GM19438 (cell line): ENCODE data around the gene BNIP1.

ENCODE experiments used
- ATAC-seq: cut with Tn5 transposase; IDR thresholded peaks from one replicate; pipeline ENCODE4 v1.9.1; 2021; ENCODE audit warnings: low read depth; ENCODE audit not compliant: unreplicated experiment

Gene BNIP1

DNA sequence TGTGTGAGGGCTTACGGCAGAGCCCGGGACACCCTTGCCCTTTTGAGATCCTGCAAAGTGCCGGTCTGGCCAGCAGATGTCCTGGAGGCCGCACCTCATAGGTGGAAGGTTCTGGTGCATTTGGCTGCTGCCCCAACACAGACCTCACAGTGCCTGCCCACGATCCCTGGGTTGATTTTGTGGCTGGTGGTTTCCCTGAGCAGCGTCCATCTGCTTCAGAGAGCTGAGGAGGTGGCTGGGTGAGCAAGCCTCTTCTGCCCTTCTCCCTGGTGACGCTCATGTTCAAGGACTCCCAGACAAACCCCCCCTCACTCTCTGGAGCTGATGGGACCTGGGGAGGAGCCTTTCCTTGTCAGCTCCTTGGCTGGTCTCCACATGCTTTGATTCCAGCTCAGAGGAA lies 18.9 kb downstream of the BNIP1 start:
- ATAC-seq, result no peak

GRCh38 chr5:173165177-173166016 lies 21.1 kb downstream of the BNIP1 start:
- no peak for ATAC-seq

- no peak for ATAC-seq
Observed at GRCh38 chr5:173172166-173172565, 27.8 kb downstream of the BNIP1 start.

DNA sequence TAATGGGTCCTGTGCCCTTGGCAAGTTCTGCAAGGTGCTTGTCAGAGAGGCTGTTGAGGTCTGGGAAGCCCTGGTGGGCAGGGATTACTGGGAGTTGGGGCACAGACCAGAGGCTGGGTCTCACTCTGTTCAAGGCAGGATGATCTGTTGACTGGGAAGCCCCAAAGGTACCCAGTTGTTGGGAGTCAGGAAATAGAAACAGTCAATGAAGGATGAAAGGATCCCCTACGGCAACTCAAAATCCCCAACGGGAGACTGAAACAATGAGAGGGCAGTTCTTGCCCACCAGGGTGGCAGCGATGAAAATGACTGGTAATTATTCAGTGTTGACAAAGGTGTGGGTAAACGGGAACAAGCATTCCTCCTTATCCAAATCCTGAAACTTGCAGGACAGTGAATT lies 31.2 kb downstream of the BNIP1 start:
- no peak for ATAC-seq

DNA sequence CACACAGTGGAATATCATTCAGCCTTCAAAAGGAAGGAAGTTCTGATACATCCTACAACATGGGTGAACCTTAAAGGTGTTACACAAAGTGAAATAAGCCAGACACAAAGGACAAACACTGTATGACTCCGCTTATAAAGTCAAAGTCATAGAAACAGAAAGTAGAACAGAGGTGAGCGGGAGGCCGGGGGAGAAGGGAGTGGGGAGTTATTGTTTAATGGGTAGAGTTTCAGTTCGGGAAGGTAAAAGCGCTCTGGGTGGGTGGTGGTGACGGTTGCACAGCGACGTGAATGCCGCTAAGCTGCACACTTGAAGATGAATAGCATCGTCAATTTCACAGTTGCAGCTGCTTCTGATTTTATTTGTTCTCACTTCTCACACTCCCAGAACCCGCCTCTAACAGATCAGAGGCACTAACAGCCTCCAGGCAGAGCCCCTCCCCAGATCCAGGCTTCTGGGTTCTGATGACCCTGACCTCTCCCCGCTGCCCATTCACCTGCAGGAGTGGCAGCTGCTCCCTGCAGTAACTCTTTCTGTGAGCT lies 34.1 kb downstream of the BNIP1 start:
- no peak for ATAC-seq

- ATAC-seq, result no peak
Observed at GRCh38 chr5:173180331-173180730, 36.0 kb downstream of the BNIP1 start.

DNA sequence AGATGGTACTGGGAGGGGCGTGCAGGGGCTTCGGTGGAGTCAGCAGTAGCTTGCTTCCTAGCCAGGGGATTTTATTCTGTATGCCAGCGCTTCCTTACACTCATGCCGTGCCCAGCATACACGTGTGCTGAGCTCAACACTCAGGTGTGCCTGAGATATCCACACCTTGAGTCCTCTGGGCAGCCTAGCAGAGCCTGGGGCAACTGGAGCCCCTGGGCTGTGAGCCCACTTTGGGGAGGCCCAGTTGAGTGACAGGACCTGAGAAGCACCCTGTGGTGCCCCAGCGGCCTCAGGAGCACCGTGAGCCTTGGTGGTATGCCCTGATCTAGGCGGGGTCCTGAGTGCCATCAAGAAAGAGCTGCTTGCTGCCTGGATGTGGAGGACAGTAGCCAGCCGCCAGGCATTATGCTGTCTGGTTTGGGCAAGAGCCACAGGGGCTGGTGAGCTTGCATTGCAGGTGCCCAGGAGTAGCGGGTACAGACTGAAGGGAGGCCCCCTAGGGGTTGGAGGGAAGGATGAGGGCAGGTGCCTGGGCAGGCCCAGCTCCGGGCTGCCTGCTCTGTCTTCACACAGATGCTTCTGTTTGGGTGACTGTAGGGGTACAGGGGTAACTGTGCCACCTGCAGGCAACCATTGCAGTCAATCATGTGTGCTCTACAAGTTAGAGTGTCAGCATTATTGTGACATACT lies 42.9 kb downstream of the BNIP1 start:
- no peak for ATAC-seq

DNA sequence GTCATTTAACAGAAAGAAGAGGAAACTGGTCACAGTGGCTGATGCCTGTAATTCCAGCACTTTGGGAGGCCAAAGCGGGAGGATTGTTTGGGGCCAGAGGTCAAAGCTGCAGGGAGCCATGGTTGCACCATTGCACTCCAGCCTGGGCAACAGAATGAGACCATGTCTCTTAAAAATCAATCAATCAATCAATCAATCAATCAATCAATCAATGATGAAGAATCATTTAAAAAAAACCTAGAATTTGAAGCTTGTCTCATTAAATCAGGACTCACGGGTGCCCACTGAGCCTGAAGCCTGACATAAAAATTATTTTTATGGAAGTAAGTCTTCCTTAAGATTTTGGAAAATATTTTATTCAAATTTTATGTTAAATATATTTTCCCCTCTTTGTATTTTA lies 43.9 kb downstream of the BNIP1 start:
- ATAC-seq, result no peak

- ATAC-seq, result no peak
Observed at GRCh38 chr5:173191015-173191414, 46.7 kb downstream of the BNIP1 start.

DNA sequence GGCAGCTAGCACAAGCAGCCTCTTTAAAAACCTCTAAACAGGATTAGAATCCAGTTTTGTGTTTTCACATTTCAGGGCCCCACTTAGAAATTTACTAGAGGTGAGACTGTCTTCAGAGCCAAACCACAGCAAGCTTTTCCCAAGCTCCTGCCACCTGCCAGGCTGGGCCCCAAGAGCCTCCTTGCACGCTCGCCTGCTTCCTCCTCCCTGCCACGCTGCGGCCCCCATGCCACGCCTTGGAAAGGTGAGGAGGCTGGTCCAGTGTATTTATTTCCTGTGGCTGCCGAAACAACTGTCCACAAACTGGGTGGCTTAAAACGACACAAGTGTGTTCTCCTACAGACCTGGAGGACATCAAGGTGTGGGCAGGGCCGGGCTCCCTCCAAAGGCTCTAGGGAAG lies 47.2 kb downstream of the BNIP1 start:
- no peak for ATAC-seq

DNA sequence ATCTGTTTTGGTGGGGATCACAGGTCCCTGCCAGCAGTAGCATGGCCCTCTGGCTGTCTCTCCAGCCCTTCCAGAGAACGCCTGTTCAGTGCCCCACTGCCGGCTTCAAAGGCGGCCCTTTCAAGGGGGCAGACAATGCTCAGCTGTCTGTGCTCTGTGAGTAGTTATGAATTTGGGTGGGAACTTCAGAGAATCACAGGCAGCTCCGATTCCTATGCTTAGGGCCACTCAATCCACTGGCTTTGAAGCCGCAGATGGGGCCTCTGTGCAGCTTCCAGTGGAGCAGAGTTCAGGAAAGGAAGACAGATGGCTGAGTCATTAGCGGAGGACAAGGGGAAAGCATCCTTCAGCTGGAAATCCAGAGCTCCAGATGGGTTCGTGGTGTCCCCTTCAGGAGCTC lies 48.2 kb downstream of the BNIP1 start:
- no peak for ATAC-seq

- ATAC-seq, result no peak
Observed at GRCh38 chr5:173196133-173196952, 52.0 kb downstream of the BNIP1 start.

DNA sequence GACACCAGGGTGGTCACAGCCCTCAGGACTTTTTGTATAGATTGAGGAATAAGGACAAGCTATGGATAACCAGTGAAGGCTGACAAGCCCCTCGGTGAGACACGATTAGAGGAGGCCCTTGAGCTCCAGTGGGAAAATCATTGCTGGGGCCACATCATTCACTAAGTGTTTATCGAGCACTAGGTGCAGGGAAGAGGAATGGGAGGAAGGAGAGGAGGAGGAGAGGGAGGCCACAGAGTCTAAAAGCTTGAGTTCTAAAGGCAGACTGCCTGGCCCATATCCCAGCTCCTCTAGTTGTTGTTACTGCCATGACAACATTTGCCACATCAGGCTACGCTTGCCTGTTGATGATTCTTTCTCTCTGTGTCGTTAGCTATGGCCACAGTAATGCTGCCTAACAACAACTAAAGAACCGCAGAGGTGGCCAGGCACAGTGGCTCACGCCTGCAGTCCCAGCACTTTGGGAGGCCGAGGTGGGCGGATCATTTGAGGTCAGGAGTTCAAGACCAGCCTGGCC lies 53.1 kb downstream of the BNIP1 start:
- no peak for ATAC-seq

GRCh38 chr5:173198049-173198448 lies 53.7 kb downstream of the BNIP1 start:
- no peak for ATAC-seq

GRCh38 chr5:173200356-173200755 lies 56.0 kb downstream of the BNIP1 start:
- ATAC-seq, result no peak

DNA sequence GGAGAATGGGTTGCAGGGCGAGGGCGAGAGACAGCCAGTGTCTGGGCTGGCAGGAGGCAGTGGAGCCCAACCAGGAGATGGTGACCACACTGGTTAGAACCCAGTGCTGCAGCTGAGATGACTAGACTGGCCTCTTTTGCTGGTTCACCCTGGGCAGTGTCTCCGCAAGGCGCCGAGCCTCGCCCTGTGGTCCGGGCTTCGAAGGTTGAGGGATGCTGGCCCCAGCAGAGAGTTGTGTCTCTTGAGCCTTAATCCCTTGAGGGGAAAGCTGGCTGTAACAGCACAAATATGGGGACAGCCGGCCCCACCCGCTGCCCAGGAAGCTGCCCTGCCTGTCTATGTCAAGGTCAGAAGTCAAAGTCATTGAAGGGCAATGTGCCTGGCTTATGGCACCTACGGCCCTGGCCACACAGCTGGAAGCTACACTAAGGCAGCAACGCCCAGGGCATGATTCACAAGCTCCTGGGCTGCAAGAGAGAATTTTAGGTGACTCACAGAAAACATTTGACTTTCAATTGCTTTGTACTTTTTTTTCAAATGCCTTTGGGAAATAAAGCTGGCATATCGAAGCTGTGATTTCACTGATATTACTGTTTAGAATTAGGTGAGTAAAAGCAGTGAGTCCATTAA lies 57.4 kb downstream of the BNIP1 start:
- no peak for ATAC-seq

GRCh38 chr5:173202266-173202875 lies 58.0 kb downstream of the BNIP1 start:
- no peak for ATAC-seq

GRCh38 chr5:173204185-173204979 lies 60.1 kb downstream of the BNIP1 start:
- no peak for ATAC-seq

DNA sequence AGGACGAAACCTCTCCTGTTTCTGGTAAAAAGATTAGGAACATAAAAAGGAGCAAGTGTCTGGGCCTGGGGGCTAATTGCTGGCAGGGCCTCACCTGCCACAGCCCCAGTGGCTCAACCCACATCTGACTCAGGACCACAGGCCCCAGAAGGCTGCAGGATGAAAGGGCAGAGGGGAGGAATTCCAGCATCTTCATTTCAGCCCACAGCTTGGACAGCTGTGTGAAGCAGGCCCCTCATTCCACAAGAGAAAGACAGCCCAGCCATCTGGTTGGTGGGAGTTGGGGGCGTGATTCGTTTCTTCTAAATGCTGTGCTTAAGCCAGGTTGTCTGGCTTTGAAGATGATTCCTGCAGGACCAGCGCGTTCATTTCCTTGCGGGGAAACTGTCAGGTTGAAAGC lies 61.6 kb downstream of the BNIP1 start:
- no peak for ATAC-seq
